IPS-NIHi7 (cell line): Measurements from ENCODE around the gene GSDME.
"Not testable (repeated sequence)": the region's sequence is repeated elsewhere in the genome, so short reads cannot be mapped to it uniquely, and the experiment has no call there.

ENCODE experiments used
- DNase-seq: peaks from one replicate; pipeline ENCODE4 v3.0.0; 2012; ENCODE audit warnings: mixed read lengths; ENCODE audit errors: extremely low spot score

GSDME gene

GRCh38 chr7:24742506-24743162, 14.6 kb downstream of the GSDME start:
- DNase-seq, result no peak

- no peak for DNase-seq
Observed at GRCh38 chr7:24741679-24742505, 15.4 kb downstream of the GSDME start.

- DNase-seq, result no peak
Observed at GRCh38 chr7:24740871-24741270, 16.4 kb downstream of the GSDME start.

GRCh38 chr7:24739306-24739705, 18.0 kb downstream of the GSDME start:
- no peak for DNase-seq

GRCh38 chr7:24738577-24738976, 18.7 kb downstream of the GSDME start:
- DNase-seq, result no peak

GRCh38 chr7:24737281-24737680, 20.0 kb downstream of the GSDME start:
- DNase-seq, result no peak

- not testable (repeated sequence) for DNase-seq
Observed at GRCh38 chr7:24735594-24735993, 21.7 kb downstream of the GSDME start.

- DNase-seq, result no peak
Observed at GRCh38 chr7:24734306-24734705, 23.0 kb downstream of the GSDME start.

- no peak for DNase-seq
Observed at GRCh38 chr7:24733414-24734060, 23.7 kb downstream of the GSDME start.

GRCh38 chr7:24732646-24733413, 24.4 kb downstream of the GSDME start:
- no peak for DNase-seq

- no peak for DNase-seq
Observed at GRCh38 chr7:24731313-24731712, 26.0 kb downstream of the GSDME start.

GRCh38 chr7:24730018-24730369, 27.3 kb downstream of the GSDME start:
- DNase-seq, result no peak

- no peak for DNase-seq
Observed at GRCh38 chr7:24729365-24730017, 27.8 kb downstream of the GSDME start.

GRCh38 chr7:24728503-24729364, 28.5 kb downstream of the GSDME start:
- DNase-seq, result no peak

- no peak for DNase-seq
Observed at GRCh38 chr7:24728121-24728500, 29.2 kb downstream of the GSDME start.

- DNase-seq, result no peak
Observed at GRCh38 chr7:24727154-24728120, 29.8 kb downstream of the GSDME start.

GRCh38 chr7:24725554-24726241, 31.6 kb downstream of the GSDME start:
- DNase-seq, result peak; percentile 70

- DNase-seq, result no peak
Observed at GRCh38 chr7:24724451-24725190, 32.6 kb downstream of the GSDME start.
